GM12865 (cell line): ENCODE results near the gene ATP2A3.

Experiments
- DNase-seq: peaks from one replicate; pipeline ENCODE4 v3.0.0; 2010; ENCODE audit warnings: low read depth
- H3K4me3 ChIP-seq: 2 replicates; pipeline ENCODE4 v1.5.1; 2011; ENCODE audit warnings: mild to moderate bottlenecking, low read depth, low read length, control low read depth
- CTCF ChIP-seq: IDR thresholded peaks from 2 replicates; pipeline ENCODE4 v1.5.1; 2011; ENCODE audit warnings: low read length, control low read depth, low read depth, inconsistent platforms; ENCODE audit not compliant: insufficient read depth; ENCODE audit errors: missing control alignments

The ATP2A3 gene

DNA sequence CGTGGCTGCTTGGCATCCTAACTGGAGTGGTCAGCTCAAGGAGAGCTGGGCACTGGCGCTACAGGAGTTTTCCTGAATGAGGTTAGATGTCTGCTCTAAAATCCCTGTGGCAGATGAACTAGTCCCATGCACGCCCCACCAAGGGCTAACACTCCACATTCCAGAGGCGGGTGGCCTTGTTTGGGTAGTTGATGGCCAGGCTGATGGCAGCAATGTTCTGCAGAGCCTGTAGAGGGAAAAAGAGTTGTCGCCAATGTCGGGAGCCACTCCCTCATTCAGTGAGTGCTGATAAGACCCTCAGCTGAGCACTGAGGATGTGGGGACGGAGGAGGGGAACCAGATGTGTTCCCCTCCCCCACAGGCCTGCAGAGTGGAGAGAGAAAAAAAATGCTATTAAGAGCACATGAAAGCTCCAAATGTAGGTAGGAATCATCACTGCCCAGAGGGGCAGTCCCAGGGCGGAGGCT is 42.5 kb upstream of the ATP2A3 start:
- TF ChIP-seq CTCF, result no peak
- no peak overlapping the region for H3K4me3 ChIP-seq
- no peak for DNase-seq

GRCh38 chr17:4006165-4006589 is 41.9 kb upstream of the ATP2A3 start:
- TF ChIP-seq CTCF, result no peak
- peak; percentile 67 for DNase-seq
- H3K4me3 ChIP-seq, result no peak overlapping the region

DNA sequence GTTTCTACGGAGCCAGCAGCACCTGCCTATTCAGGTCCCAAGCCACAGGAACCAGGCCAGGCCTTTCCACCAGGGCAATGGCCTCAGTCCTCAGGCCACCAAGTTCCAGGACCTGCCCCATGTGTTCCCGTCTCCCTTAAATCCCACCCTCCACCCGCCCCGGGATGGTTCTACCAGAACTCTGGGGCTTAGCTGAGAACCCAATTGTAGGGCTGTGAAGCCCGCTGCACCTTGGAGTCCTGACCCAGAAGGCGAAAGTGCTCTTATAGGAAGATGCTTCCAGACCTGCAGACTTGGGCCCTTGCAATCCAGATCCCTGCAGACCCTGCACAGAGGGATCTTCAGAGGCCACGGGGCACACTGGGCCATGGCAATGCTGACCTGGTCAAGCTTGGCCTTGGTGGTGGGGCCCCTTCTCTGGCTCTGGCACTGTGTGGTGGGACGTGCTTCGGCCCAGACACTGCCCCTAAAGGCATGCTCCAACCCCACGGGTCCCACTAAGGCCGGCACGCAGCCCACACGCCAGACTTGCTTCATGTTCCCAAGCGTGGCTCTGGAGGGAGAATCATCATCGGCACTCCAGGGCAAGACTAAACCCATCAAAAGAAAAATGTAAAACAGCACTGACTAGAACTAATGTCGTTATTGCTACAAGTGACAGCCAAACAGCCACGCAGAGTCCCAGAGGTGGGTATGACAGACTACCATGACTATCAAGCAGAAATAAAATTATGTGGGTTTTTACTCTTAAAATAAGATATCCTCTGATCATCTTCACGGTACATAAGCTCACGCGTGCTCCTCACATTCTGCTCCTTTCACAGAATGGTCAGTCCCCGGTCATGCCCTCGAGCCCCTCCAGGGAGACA is 41.3 kb upstream of the ATP2A3 start:
- H3K4me3 ChIP-seq, result no peak overlapping the region
- TF ChIP-seq CTCF, result no peak
- no peak for DNase-seq

GRCh38 chr17:4004517-4005295 is 40.5 kb upstream of the ATP2A3 start:
- peak; percentile 56 for DNase-seq
- TF ChIP-seq CTCF, result peak; percentile 72
- no peak overlapping the region for H3K4me3 ChIP-seq

- DNase-seq, result no peak
- no peak overlapping the region for H3K4me3 ChIP-seq
- no peak for TF ChIP-seq CTCF
Observed at GRCh38 chr17:4003501-4004421, 39.5 kb upstream of the ATP2A3 start.

DNA sequence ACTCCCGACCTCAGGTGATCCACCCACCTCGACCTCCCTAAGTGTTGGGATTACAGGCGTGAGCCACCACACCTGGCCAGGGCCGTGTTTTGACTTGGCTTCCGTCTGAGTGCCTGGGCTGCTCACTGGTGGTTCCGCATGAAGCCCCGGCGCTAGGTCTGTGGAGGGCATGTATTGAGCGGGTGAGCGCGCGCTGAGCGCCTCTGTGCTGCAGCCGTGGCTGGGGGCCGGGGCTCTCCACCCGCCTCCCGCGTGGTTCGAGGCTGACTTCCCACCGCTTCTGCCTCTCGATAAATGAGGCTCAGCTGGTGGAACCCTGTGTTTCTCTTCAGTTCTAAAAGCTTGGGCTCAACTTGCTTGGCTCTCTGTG is 38.9 kb upstream of the ATP2A3 start:
- H3K4me3 ChIP-seq, result no peak overlapping the region
- TF ChIP-seq CTCF, result no peak

More for the DNA sequence above, 38.9 kb upstream of the ATP2A3 start:
- no peak for DNase-seq
